ENCODE data around the gene FRMD4A.
"Not testable (repeated sequence)": the region's sequence is repeated elsewhere in the genome, so short reads cannot be mapped to it uniquely, and the experiment has no call there.

FRMD4A gene

GRCh38 chr10:14086596-14086995 is 244.1 kb downstream of the FRMD4A start:
- no peak for DNase-seq

GRCh38 chr10:14084875-14085274 is 245.8 kb downstream of the FRMD4A start:
- DNase-seq = no peak

GRCh38 chr10:14080795-14081194 is 249.9 kb downstream of the FRMD4A start:
- DNase-seq = no peak

GRCh38 chr10:14077430-14077829 is 253.3 kb downstream of the FRMD4A start:
- no peak for DNase-seq

GRCh38 chr10:14074062-14074884 is 256.5 kb downstream of the FRMD4A start:
- DNase-seq = no peak

- no peak for DNase-seq
Observed at GRCh38 chr10:14072541-14072940, 258.2 kb downstream of the FRMD4A start.

GRCh38 chr10:14071956-14072355 is 258.8 kb downstream of the FRMD4A start:
- no peak for DNase-seq

GRCh38 chr10:14068601-14069250 is 262.0 kb downstream of the FRMD4A start:
- DNase-seq = no peak

GRCh38 chr10:14067638-14068037 is 263.1 kb downstream of the FRMD4A start:
- not testable (repeated sequence) for DNase-seq

GRCh38 chr10:14066106-14066505 is 264.6 kb downstream of the FRMD4A start:
- DNase-seq = no peak

GRCh38 chr10:14063531-14064285 is 267.0 kb downstream of the FRMD4A start:
- DNase-seq = no peak

- no peak for DNase-seq
Observed at GRCh38 chr10:14062528-14063260, 268.0 kb downstream of the FRMD4A start.

- no peak for DNase-seq
Observed at GRCh38 chr10:14060320-14061070, 270.2 kb downstream of the FRMD4A start.

GRCh38 chr10:14056610-14057332 is 274.0 kb downstream of the FRMD4A start:
- no peak for DNase-seq

GRCh38 chr10:14052931-14053330 is 277.8 kb downstream of the FRMD4A start:
- DNase-seq = no peak

- no peak for DNase-seq
Observed at GRCh38 chr10:14050598-14050997, 280.1 kb downstream of the FRMD4A start.

GRCh38 chr10:14048930-14049613 is 281.7 kb downstream of the FRMD4A start:
- no peak for DNase-seq

- DNase-seq = no peak
Observed at GRCh38 chr10:14047431-14047830, 283.3 kb downstream of the FRMD4A start.

GRCh38 chr10:14042051-14042450 is 288.7 kb downstream of the FRMD4A start:
- DNase-seq = not testable (repeated sequence)

GRCh38 chr10:14040787-14041631 is 289.7 kb downstream of the FRMD4A start:
- DNase-seq = no peak
